GM23248 (cell line): ENCODE results near the gene OR51E2.

ENCODE experiments used
- EZH2 ChIP-seq: fragments of 200-600 bp; sonication (generic); IDR thresholded peaks from 2 replicates; pipeline ENCODE4 v1.6.1; 2018; ENCODE audit warnings: antibody characterized with exemption, mild to moderate bottlenecking; ENCODE audit not compliant: insufficient read depth, poor library complexity, severe bottlenecking
- EZH2phosphoT487 ChIP-seq: fragments of 200-600 bp; sonication (generic); IDR thresholded peaks from 2 replicates; pipeline ENCODE4 v1.6.1; 2018; ENCODE audit warnings: antibody characterized with exemption, moderate library complexity, mild to moderate bottlenecking, low read depth; ENCODE audit not compliant: insufficient read depth

DNA sequence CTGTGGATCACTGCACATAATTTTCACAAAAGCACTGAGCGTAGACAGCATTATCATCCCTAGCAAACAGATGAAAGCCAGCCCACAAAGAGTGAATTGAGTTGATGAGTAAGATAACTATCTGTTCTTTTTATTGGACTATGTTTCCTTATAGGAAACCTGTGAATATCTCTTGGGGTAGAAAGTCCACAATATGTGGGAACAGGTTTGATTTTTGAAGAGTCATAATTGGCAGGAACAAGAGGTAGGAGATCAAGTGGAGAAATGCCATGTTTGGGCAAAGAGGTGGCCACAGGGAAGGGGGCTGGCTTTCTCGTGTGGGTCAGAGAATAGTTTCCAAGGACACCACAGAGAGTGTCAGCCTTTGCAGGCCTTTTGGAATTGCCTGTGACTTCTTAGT is 23.9 kb downstream of the OR51E2 start:
- TF ChIP-seq EZH2 (no peak), EZH2phosphoT487 (no peak)
